ENCODE results near the gene TNRC6B.

Gene TNRC6B

DNA sequence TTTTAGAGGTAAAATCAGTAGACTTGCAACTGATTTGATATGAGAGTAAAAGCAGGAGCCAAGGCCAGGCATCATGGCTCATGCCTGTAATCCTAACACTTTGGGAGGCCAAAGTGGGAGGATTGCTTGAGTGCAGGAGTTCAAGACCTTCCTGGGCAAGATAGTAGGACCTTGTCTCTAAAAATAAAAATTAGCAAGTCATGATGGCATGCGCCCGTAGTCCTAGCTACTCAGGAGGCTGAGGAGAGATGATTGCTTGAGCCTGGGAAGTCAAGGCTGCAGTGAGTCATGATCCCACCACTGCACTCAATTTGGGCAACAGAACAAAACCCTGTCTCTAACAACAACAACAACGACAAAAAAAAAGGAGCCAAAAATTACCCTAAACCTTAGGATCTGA, 206.2 kb downstream of the TNRC6B start:
- CTCF ChIA-PET: interaction anchor here (1.2 to 2.3 kb wide), 4 partner anchors 10 to 35 kb away, joined by 4 to 7 read pairs (median 6); no protein-coding TSS in a partner anchor
- no peak for DNase-seq (ENCODE audit: extremely low spot score)
- POLR2A ChIA-PET: interaction anchor here (1.2 kb wide), 1 partner anchor 14 kb away, joined by 8 read pairs; no protein-coding TSS in a partner anchor
- TF ChIP-seq, protein P1, sequence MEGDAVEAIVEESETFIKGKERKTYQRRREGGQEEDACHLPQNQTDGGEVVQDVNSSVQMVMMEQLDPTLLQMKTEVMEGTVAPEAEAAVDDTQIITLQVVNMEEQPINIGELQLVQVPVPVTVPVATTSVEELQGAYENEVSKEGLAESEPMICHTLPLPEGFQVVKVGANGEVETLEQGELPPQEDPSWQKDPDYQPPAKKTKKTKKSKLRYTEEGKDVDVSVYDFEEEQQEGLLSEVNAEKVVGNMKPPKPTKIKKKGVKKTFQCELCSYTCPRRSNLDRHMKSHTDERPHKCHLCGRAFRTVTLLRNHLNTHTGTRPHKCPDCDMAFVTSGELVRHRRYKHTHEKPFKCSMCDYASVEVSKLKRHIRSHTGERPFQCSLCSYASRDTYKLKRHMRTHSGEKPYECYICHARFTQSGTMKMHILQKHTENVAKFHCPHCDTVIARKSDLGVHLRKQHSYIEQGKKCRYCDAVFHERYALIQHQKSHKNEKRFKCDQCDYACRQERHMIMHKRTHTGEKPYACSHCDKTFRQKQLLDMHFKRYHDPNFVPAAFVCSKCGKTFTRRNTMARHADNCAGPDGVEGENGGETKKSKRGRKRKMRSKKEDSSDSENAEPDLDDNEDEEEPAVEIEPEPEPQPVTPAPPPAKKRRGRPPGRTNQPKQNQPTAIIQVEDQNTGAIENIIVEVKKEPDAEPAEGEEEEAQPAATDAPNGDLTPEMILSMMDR (IDR thresholded peaks at IDR 0.05; ENCODE audit: control extremely low read depth, extremely low read depth, low read depth, missing control alignments): no peak

DNA sequence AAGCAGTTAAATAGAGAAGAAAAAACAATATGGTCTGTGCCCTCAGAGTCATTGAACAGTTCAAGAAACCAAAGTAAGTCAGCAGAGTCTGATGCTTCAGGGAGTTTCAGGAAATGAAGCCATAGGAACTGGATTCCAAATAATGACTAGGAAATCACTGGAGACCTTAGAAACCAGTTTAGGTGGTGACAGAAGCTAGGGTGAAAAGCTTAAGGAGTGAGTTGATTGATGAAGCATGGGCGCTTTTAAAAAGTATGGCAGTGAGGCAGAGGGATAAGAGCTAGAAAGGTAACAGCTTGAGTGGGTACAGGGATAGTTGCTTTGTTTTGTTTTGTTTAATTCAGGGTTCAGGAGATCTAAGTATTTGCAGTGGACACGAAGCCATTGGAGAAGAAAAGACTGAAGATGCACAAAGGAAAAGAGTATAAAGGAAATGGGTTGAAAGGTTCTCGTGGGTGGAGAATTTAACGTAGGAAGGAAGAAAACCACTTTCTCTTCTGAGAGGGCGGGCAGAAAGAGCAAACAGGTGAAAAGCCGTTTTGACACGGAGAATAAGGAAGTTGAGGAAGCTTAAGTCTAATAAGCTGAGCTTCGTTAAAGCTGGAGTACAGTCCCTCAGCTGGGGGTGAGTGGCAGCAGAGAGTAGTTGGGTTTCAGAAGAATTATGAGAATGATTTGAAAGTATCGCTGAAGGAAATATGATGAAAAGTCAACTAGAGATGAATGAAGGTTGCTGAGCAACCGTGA, 207.5 kb downstream of the TNRC6B start:
- DNase-seq (ENCODE audit: extremely low spot score): peak; percentile 70

More for the DNA sequence above, 207.5 kb downstream of the TNRC6B start:
- POLR2A ChIA-PET: no interaction called here
- CTCF ChIA-PET: interaction anchor here (0.6 to 2.3 kb wide), 8 partner anchors 9 to 327 kb away, joined by 3 to 7 read pairs (median 4); no protein-coding TSS in a partner anchor
- TF ChIP-seq, protein P1 (IDR thresholded peaks at IDR 0.05; ENCODE audit: control extremely low read depth, extremely low read depth, low read depth, missing control alignments): no peak
